GM12801 (cell line): ENCODE measurements around the gene SLC17A8.

Experiments
- TF ChIP-seq, protein P1 (sequence below): IDR thresholded peaks from one replicate; pipeline ENCODE4 v1.5.1; 2011; ENCODE audit warnings: control low read depth; ENCODE audit not compliant: insufficient read length; ENCODE audit errors: extremely low read depth

The SLC17A8 gene

DNA sequence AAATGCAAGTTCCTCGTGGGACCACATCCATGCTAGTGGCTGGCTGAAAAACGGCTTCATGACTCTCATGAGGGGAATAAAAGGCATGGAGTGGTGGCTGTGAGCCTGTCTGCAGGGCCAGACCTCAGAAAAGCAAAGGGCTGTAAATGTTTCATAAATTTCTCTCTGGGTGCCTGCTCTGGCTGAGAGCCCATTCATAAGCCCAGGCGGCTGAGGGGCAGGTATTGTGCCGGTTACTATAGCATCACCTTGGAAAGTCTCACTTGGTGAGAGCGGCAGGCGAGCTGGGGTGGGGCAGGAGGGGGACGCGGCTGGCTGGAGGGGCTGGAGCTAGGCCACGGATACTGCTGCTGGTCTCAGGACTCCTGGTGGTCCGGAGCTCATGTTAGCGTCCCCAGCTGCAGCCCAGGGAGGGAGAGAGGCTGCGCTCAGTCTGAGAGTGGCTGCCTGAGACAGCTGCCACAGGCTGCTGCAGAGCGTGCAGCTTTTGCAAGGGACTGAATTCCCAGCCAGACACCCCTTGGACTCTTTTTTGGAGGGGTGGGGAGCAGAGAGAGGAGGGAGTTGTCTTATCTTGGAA, at the start of gene SLC17A8:
Gene SLC17A8, plus strand, starts transcription at position 431 of the 580 bp plus-strand sequence. CDS start 318 bp downstream, outside the sequence.
- TF ChIP-seq, protein P1, sequence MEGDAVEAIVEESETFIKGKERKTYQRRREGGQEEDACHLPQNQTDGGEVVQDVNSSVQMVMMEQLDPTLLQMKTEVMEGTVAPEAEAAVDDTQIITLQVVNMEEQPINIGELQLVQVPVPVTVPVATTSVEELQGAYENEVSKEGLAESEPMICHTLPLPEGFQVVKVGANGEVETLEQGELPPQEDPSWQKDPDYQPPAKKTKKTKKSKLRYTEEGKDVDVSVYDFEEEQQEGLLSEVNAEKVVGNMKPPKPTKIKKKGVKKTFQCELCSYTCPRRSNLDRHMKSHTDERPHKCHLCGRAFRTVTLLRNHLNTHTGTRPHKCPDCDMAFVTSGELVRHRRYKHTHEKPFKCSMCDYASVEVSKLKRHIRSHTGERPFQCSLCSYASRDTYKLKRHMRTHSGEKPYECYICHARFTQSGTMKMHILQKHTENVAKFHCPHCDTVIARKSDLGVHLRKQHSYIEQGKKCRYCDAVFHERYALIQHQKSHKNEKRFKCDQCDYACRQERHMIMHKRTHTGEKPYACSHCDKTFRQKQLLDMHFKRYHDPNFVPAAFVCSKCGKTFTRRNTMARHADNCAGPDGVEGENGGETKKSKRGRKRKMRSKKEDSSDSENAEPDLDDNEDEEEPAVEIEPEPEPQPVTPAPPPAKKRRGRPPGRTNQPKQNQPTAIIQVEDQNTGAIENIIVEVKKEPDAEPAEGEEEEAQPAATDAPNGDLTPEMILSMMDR: no peak

- TF ChIP-seq, protein P1: no peak
Measured at GRCh38 chr12:100311317-100311716, 45.6 kb upstream of the SLC17A8 start.

GRCh38 chr12:100317371-100317770, 39.5 kb upstream of the SLC17A8 start:
- TF ChIP-seq, protein P1: no peak

DNA sequence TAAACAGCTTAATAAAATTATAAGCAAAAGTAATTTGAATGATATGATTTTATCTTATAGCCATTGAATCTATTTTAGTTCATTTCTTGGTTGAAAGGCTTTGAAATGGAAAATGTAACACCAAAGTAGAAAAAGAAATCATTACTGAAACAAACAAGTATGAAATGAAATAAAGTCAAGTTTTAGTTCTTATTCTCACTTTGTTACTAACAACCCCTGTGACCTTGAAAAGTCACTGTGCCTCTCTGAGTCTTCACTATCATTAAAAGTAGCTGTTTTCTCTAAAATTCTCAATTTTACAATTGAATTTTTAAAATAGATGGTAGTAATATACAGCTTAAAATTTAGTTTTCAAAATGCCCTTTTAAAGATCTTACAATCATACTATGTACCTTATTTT, 32.4 kb upstream of the SLC17A8 start:
- TF ChIP-seq, protein P1: no peak

- TF ChIP-seq, protein P1: no peak
Measured at GRCh38 chr12:100326208-100326607, 30.7 kb upstream of the SLC17A8 start.

GRCh38 chr12:100329800-100330199, 27.1 kb upstream of the SLC17A8 start:
- TF ChIP-seq, protein P1: no peak

DNA sequence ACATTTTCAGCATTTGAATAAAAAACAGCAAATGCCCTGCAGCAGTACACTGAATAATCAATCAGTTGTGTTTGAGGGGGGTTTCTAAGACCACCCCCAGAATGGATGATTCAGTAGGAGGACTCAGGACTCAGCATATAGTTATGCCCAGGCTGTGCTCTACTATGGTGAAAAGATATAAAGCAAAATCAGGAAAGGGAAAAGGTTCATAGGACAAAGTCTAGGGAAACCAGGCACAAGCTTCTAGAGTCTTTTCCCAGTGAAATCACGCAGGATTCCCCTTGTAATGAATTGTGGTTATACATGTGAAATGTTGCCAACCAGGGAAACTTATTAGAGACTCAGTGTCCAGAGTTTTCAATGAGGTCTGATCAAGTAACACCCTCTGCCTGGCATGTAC, 25.0 kb upstream of the SLC17A8 start:
- TF ChIP-seq, protein P1: no peak
